ENCODE results near the gene CNP.

- TF ChIP-seq CTCF (IDR thresholded peaks at IDR 0.05 in 2 of 3, conservative IDR thresholded peaks at IDR 0.05 in 1 of 3; ENCODE audit: control insufficient read depth in 2 of 3, extremely low read depth in 1 of 3, insufficient read depth in 1 of 3, low read depth in 3 of 3, low read length in 3 of 3), result no peak
- TF ChIP-seq SIN3A (IDR thresholded peaks at IDR 0.05; ENCODE audit: low read depth, low read length), result no peak
- TF ChIP-seq REST (IDR thresholded peaks at IDR 0.05; ENCODE audit: low read depth, low read length), result no peak
- no peak for TF ChIP-seq EZH2 (IDR thresholded peaks at IDR 0.05; ENCODE audit: borderline replicate concordance, control insufficient read depth, low read depth, low read length)
- TF ChIP-seq SPI1 (IDR thresholded peaks at IDR 0.05; ENCODE audit: borderline replicate concordance, insufficient read depth, low read depth, low read length), result no peak
- no peak for TF ChIP-seq KDM1A (IDR thresholded peaks at IDR 0.05; ENCODE audit: borderline replicate concordance)
- no peak for TF ChIP-seq RCOR1 (conservative IDR thresholded peaks at IDR 0.05; ENCODE audit: low read depth, low read length)
- TF ChIP-seq POLR2AphosphoS2 (IDR thresholded peaks at IDR 0.05; ENCODE audit: low read depth, low read length), result no peak
- TF ChIP-seq CREB1 (IDR thresholded peaks at IDR 0.05; ENCODE audit: low read depth), result no peak
- TF ChIP-seq ATF2 (IDR thresholded peaks at IDR 0.05; ENCODE audit: low read length), result no peak
- TF ChIP-seq SUPT20H (IDR thresholded peaks at IDR 0.05; ENCODE audit: borderline replicate concordance, control insufficient read depth, low read depth, low read length), result no peak
- TF ChIP-seq CBX5 (IDR thresholded peaks at IDR 0.05; ENCODE audit: low read depth), result no peak
Measured at GRCh38 chr17:41986634-41987033, 20.0 kb downstream of the CNP start.
